ENCODE results near the gene PHC3.

The PHC3 gene

DNA sequence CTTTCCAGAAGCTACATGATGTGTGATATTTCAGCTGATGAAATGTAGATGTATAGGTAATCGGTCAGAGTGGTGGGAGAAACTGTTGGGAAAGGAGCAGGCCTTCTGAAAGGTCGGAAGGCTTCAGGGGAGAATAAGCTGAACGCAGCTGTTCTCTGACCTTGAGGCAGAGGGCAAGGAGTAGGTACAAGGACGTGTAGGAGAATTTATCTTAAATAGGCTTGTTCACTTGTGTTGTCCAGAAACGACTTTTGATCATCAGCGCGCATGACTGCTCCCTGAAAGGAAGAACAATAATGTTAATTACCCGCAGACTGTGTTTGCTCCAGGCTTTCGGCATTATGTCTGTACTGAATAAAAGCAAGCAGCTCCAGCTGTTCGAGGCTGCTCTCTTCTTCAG lies 104.2 kb downstream of the PHC3 start:
- no CpG with 5 or more reads among the region's 10 CpGs for WGBS, 2 donors (ENCODE audit: extremely low coverage in 2 of 2, insufficient read length in 2 of 2, insufficient replicate concordance in 1 of 2)
- Histone ChIP-seq H3K27ac (replicated peaks; ENCODE audit: low read length) (no peak overlapping the region), H2BK5ac (ENCODE audit: low read length) (no peak overlapping the region), H3K9me3 (replicated peaks in 1 of 2; ENCODE audit: control insufficient read depth in 2 of 2, insufficient read depth in 1 of 2, low read depth in 1 of 2, low read length in 2 of 2) (peaks cover 0 to 2% of the 10 kb centered on the region in 2 donors), H2BK120ac (ENCODE audit: low read depth, low read length) (no peak overlapping the region), H2BK15ac (ENCODE audit: low read length) (no peak overlapping the region), H3K18ac (ENCODE audit: low read length) (no peak overlapping the region), H3K9ac (ENCODE audit: low read depth, low read length, poor library complexity) (no peak overlapping the region), H3K4me1 (ENCODE audit: control insufficient read depth in 2 of 2, insufficient read depth in 1 of 2, low read depth in 1 of 2, low read length in 2 of 2) (peaks cover 0 to 3% of the 10 kb centered on the region in 2 donors), H3K79me1 (ENCODE audit: low read depth, low read length) (no peaks in the 10 kb centered on the region), H3K4me2 (ENCODE audit: insufficient read depth, low read length, poor library complexity, severe bottlenecking) (no peak overlapping the region), H3K4ac (ENCODE audit: low read length) (no peak overlapping the region), H3K27me3 (ENCODE audit: control insufficient read depth in 3 of 3, insufficient read depth in 3 of 3, low read depth in 1 of 3, low read length in 3 of 3) (no peaks in the 10 kb centered on the region), H2BK12ac (ENCODE audit: low read length) (no peak overlapping the region), H3K14ac (ENCODE audit: low read length) (no peak overlapping the region), H3K4me3 (ENCODE audit: low read length in 2 of 2) (no peak overlapping the region), H2AFZ (ENCODE audit: low read length) (no peak overlapping the region), H3K23ac (ENCODE audit: low read depth, low read length, poor library complexity) (no peak overlapping the region), H4K91ac (ENCODE audit: low read depth, low read length, poor library complexity) (no peak overlapping the region), H2AK5ac (ENCODE audit: low read depth, low read length) (no peak overlapping the region), H3K36me3 (replicated peaks in 1 of 2; ENCODE audit: control insufficient read depth in 2 of 2, insufficient read depth in 2 of 2, low read length in 2 of 2) (no peaks in the 10 kb centered on the region), H4K8ac (ENCODE audit: low read depth, low read length) (no peak overlapping the region)
- DNase-seq (ENCODE audit: low spot score) = no peak

GRCh38 chr3:170076715-170077238 lies 104.8 kb downstream of the PHC3 start:
- Histone ChIP-seq H4K8ac (ENCODE audit: low read depth, low read length) (no peak overlapping the region), H3K4me1 (ENCODE audit: control insufficient read depth in 2 of 2, insufficient read depth in 1 of 2, low read depth in 1 of 2, low read length in 2 of 2) (peaks cover 0 to 3% of the 10 kb centered on the region in 2 donors), H3K23ac (ENCODE audit: low read depth, low read length, poor library complexity) (no peak overlapping the region), H2BK12ac (ENCODE audit: low read length) (no peak overlapping the region), H3K79me1 (ENCODE audit: low read depth, low read length) (no peaks in the 10 kb centered on the region), H3K9ac (ENCODE audit: low read depth, low read length, poor library complexity) (no peak overlapping the region), H3K27me3 (ENCODE audit: control insufficient read depth in 3 of 3, insufficient read depth in 3 of 3, low read depth in 1 of 3, low read length in 3 of 3) (no peaks in the 10 kb centered on the region), H2AK5ac (ENCODE audit: low read depth, low read length) (no peak overlapping the region), H3K4ac (ENCODE audit: low read length) (no peak overlapping the region), H2BK15ac (ENCODE audit: low read length) (no peak overlapping the region), H3K9me3 (replicated peaks in 1 of 2; ENCODE audit: control insufficient read depth in 2 of 2, insufficient read depth in 1 of 2, low read depth in 1 of 2, low read length in 2 of 2) (peaks cover 0 to 2% of the 10 kb centered on the region in 2 donors), H2BK120ac (ENCODE audit: low read depth, low read length) (no peak overlapping the region), H3K4me3 (ENCODE audit: low read length in 2 of 2) (no peak overlapping the region), H3K36me3 (replicated peaks in 1 of 2; ENCODE audit: control insufficient read depth in 2 of 2, insufficient read depth in 2 of 2, low read length in 2 of 2) (no peaks in the 10 kb centered on the region), H3K14ac (ENCODE audit: low read length) (no peak overlapping the region), H3K18ac (ENCODE audit: low read length) (no peak overlapping the region), H4K91ac (ENCODE audit: low read depth, low read length, poor library complexity) (no peak overlapping the region), H3K4me2 (ENCODE audit: insufficient read depth, low read length, poor library complexity, severe bottlenecking) (no peak overlapping the region), H2AFZ (ENCODE audit: low read length) (no peak overlapping the region), H2BK5ac (ENCODE audit: low read length) (no peak overlapping the region), H3K27ac (replicated peaks; ENCODE audit: low read length) (no peak overlapping the region)
- WGBS, 2 donors (ENCODE audit: extremely low coverage in 2 of 2, insufficient read length in 2 of 2, insufficient replicate concordance in 1 of 2) = no CpG with 5 or more reads among the region's 6 CpGs
- DNase-seq (ENCODE audit: low spot score) = no peak

DNA sequence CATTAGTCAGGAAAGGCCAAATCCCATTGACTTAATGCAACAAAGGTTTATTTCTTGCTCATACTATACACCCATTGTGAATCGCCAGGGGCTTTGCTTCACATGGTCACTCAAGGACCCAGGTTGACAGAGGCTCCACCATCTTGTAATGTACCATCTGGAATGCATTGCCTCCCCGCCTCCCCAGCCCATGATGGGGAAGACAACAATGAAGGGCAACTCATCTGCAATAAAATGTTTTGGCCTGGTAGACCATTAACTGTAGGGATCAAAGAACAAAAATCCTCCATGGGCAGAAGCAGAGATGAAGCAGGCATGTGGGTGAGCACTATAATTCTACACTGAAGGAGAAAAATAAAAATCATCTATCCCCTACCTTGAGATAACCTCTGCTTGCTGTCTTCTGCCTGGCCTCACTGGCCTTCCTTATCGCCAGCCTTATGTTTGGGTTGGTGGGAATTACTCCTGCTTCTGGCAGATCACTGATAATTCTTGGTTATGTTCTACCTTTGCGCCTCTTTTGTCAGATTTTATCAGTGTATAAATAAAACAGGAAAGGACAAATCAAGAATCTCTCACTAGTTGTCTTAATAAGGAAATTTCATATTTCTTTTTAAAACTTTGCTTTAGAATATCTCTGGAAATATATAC lies 106.0 kb downstream of the PHC3 start:
- Histone ChIP-seq H3K27me3 (ENCODE audit: control insufficient read depth in 3 of 3, insufficient read depth in 3 of 3, low read depth in 1 of 3, low read length in 3 of 3) (no peaks in the 10 kb centered on the region), H2BK15ac (ENCODE audit: low read length) (no peak overlapping the region), H3K4me1 (ENCODE audit: control insufficient read depth in 2 of 2, insufficient read depth in 1 of 2, low read depth in 1 of 2, low read length in 2 of 2) (peaks cover 0 to 3% of the 10 kb centered on the region in 2 donors), H3K36me3 (replicated peaks in 1 of 2; ENCODE audit: control insufficient read depth in 2 of 2, insufficient read depth in 2 of 2, low read length in 2 of 2) (no peaks in the 10 kb centered on the region), H2BK120ac (ENCODE audit: low read depth, low read length) (no peak overlapping the region), H3K23ac (ENCODE audit: low read depth, low read length, poor library complexity) (no peak overlapping the region), H3K14ac (ENCODE audit: low read length) (no peak overlapping the region), H3K4me2 (ENCODE audit: insufficient read depth, low read length, poor library complexity, severe bottlenecking) (no peak overlapping the region), H3K4ac (ENCODE audit: low read length) (no peak overlapping the region), H2BK5ac (ENCODE audit: low read length) (no peak overlapping the region), H4K91ac (ENCODE audit: low read depth, low read length, poor library complexity) (no peak overlapping the region), H3K79me1 (ENCODE audit: low read depth, low read length) (no peaks in the 10 kb centered on the region), H4K8ac (ENCODE audit: low read depth, low read length) (no peak overlapping the region), H2AK5ac (ENCODE audit: low read depth, low read length) (no peak overlapping the region), H3K4me3 (ENCODE audit: low read length in 2 of 2) (no peak overlapping the region), H3K18ac (ENCODE audit: low read length) (no peak overlapping the region), H2AFZ (ENCODE audit: low read length) (no peak overlapping the region), H2BK12ac (ENCODE audit: low read length) (no peak overlapping the region), H3K9ac (ENCODE audit: low read depth, low read length, poor library complexity) (no peak overlapping the region), H3K27ac (replicated peaks; ENCODE audit: low read length) (no peak overlapping the region), H3K9me3 (replicated peaks in 1 of 2; ENCODE audit: control insufficient read depth in 2 of 2, insufficient read depth in 1 of 2, low read depth in 1 of 2, low read length in 2 of 2) (peaks cover 0 to 2% of the 10 kb centered on the region in 2 donors)
- WGBS, 2 donors (ENCODE audit: extremely low coverage in 2 of 2, insufficient read length in 2 of 2, insufficient replicate concordance in 1 of 2) = no CpG with 5 or more reads among the region's 4 CpGs
- no peak for DNase-seq (ENCODE audit: low spot score)

DNA sequence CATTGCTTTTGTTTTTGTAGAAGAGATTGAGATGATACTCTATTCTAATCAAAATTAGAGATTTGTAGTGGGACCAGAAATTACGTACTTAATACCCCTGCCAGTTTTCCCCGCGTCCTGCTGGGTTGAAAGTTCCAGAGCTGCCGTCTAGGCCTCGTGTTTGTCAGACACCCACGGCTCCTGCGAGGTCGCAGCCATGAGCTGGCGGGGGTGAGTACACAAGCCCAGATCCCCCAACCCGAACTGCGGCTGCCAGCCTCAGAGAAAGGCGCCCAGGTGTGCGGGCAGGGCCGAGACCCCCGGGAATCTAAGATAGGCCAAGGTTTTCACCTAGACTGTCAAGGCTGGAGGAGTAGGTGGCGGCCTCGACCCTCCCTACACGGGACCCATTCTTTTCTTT lies 117.4 kb downstream of the PHC3 start:
- DNase-seq (ENCODE audit: low spot score) = no peak

More for the DNA sequence above, 117.4 kb downstream of the PHC3 start:
- H4K91ac ChIP-seq (ENCODE audit: low read depth, low read length, poor library complexity) = no peak overlapping the region
- no peak overlapping the region for H2BK5ac ChIP-seq (ENCODE audit: low read length)
- no peaks in the 10 kb centered on the region for H3K4me1 ChIP-seq (ENCODE audit: control insufficient read depth in 2 of 2, insufficient read depth in 1 of 2, low read depth in 1 of 2, low read length in 2 of 2)
- H3K36me3 ChIP-seq (replicated peaks in 1 of 2; ENCODE audit: control insufficient read depth in 2 of 2, insufficient read depth in 2 of 2, low read length in 2 of 2) = no peaks in the 10 kb centered on the region
- H3K14ac ChIP-seq (ENCODE audit: low read length) = no peak overlapping the region
- no peak overlapping the region for H2BK15ac ChIP-seq (ENCODE audit: low read length)
- no peak overlapping the region for H3K18ac ChIP-seq (ENCODE audit: low read length)
- no peak overlapping the region for H3K4ac ChIP-seq (ENCODE audit: low read length)
- no peak overlapping the region for H3K27ac ChIP-seq (replicated peaks; ENCODE audit: low read length)
- no peak overlapping the region for H2AK5ac ChIP-seq (ENCODE audit: low read depth, low read length)
- no peak overlapping the region for H3K4me3 ChIP-seq (ENCODE audit: low read length in 2 of 2)
- H3K23ac ChIP-seq (ENCODE audit: low read depth, low read length, poor library complexity) = no peak overlapping the region
- no peaks in the 10 kb centered on the region for H3K79me1 ChIP-seq (ENCODE audit: low read depth, low read length)
- no peaks in the 10 kb centered on the region for H3K27me3 ChIP-seq (ENCODE audit: control insufficient read depth in 3 of 3, insufficient read depth in 3 of 3, low read depth in 1 of 3, low read length in 3 of 3)
- no peak overlapping the region for H3K9ac ChIP-seq (ENCODE audit: low read depth, low read length, poor library complexity)
- H2BK120ac ChIP-seq (ENCODE audit: low read depth, low read length) = no peak overlapping the region
- H2AFZ ChIP-seq (ENCODE audit: low read length) = no peak overlapping the region
- H3K4me2 ChIP-seq (ENCODE audit: insufficient read depth, low read length, poor library complexity, severe bottlenecking) = no peak overlapping the region
- no peak overlapping the region for H4K8ac ChIP-seq (ENCODE audit: low read depth, low read length)
- WGBS, 2 donors (ENCODE audit: extremely low coverage in 2 of 2, insufficient read length in 2 of 2, insufficient replicate concordance in 1 of 2) = no CpG with 5 or more reads among the region's 18 CpGs
- H3K9me3 ChIP-seq (replicated peaks in 1 of 2; ENCODE audit: control insufficient read depth in 2 of 2, insufficient read depth in 1 of 2, low read depth in 1 of 2, low read length in 2 of 2) = no peaks in the 10 kb centered on the region
- no peak overlapping the region for H2BK12ac ChIP-seq (ENCODE audit: low read length)
